H1 (cell line): ENCODE data around the gene PEAK1. TPM values are rescaled to one million over a fixed set of nuclear protein-coding genes. Genes with fewer than 3 reads are reported as not detected.

Source experiments
- CTCF ChIA-PET: fragments of 300-600 bp; sonication (Branson Sonifier 250); formaldehyde crosslinking; loops from one replicate; lab custom pipeline; 2021; ENCODE audit not compliant: partially characterized antibody; lab: Charles Lee
- POLR2A ChIA-PET: fragments of 300-600 bp; sonication (Branson Sonifier 250); formaldehyde crosslinking; loops from one replicate; lab custom pipeline; 2021; ENCODE audit warnings: inconsistent platforms; ENCODE audit not compliant: partially characterized antibody; lab: Charles Lee
- DNase-seq, 2 experiments: peaks; one replicate each; pipeline versions ENCODE4 v3.0.0 to v3.0.0-alpha.2; 2010 to 2022; ENCODE audit warnings: low spot score in 2 of 2, low read depth in 1 of 2, mixed read lengths in 1 of 2
- FAIRE-seq: peaks from 2 replicates; lab custom pipeline; 2011; peaks lifted over from hg19 to GRCh38; lab: Jason Lieb, UNC
- H2AFZ ChIP-seq: 2 replicates; pipeline ENCODE4 v1.8.1; 2012; ENCODE audit warnings: low read length, inconsistent platforms
- H2AK5ac ChIP-seq: 2 replicates; pipeline ENCODE4 v1.6.1; 2013; ENCODE audit warnings: low read depth, low read length
- H2BK120ac ChIP-seq: replicated peaks from 2 replicates; pipeline ENCODE3; 2013; ENCODE audit warnings: low read depth, low read length, inconsistent platforms
- H2BK12ac ChIP-seq: 2 replicates; pipeline ENCODE4 v1.6.1; 2013; ENCODE audit warnings: low read depth, low read length
- H2BK15ac ChIP-seq: 2 replicates; pipeline ENCODE4 v1.6.1; 2013; ENCODE audit warnings: low read length
- H2BK20ac ChIP-seq: 2 replicates; pipeline ENCODE4 v1.6.1; 2013; ENCODE audit warnings: low read length
- H2BK5ac ChIP-seq: 2 replicates; pipeline ENCODE4 v1.6.1; 2013; ENCODE audit warnings: low read depth, low read length
- H3K14ac ChIP-seq: 2 replicates; pipeline ENCODE4 v1.6.1; 2013; ENCODE audit warnings: inconsistent platforms; ENCODE audit not compliant: insufficient read length
- H3K18ac ChIP-seq: 2 replicates; pipeline ENCODE4 v1.6.1; 2013; ENCODE audit warnings: low read length; ENCODE audit errors: extremely low read depth
- H3K23ac ChIP-seq: 2 replicates; pipeline ENCODE4 v1.6.1; 2013; ENCODE audit warnings: inconsistent platforms; ENCODE audit not compliant: insufficient read length
- H3K23me2 ChIP-seq: 2 replicates; pipeline ENCODE4 v1.6.1; 2013; ENCODE audit warnings: low read depth, low read length
- H3K27ac ChIP-seq: 2 replicates; pipeline ENCODE4 v1.6.1; 2011; ENCODE audit warnings: low read depth, low read length, inconsistent platforms
- H3K27me3 ChIP-seq, 4 experiments: replicated peaks in 1 of 4; 1 replicate in 1 of 4; 2 replicates in 3 of 4; pipeline versions ENCODE4 v1.6.1 to v1.8.1; 2011 to 2013; ENCODE audit warnings: low read length in 3 of 4, mild to moderate bottlenecking in 3 of 4, inconsistent platforms in 2 of 4, mixed read lengths in 2 of 4, moderate library complexity in 1 of 4; ENCODE audit not compliant: control insufficient read depth in 3 of 4, insufficient read depth in 3 of 4; ENCODE audit errors: extremely low read depth in 1 of 4
- H3K36me3 ChIP-seq, 4 experiments: 2 replicates each; pipeline versions ENCODE4 v1.6.1 to v1.8.1; 2011 to 2013; ENCODE audit warnings: mild to moderate bottlenecking in 4 of 4, low read length in 3 of 4, moderate library complexity in 2 of 4, control low read depth in 1 of 4, inconsistent platforms in 1 of 4; ENCODE audit not compliant: insufficient read depth in 4 of 4, control insufficient read depth in 2 of 4
- H3K4ac ChIP-seq: replicated peaks from 2 replicates; pipeline ENCODE3; 2013; ENCODE audit warnings: low read length, low read depth, mixed read lengths, inconsistent platforms; ENCODE audit not compliant: insufficient read length
- H3K4me1 ChIP-seq, 4 experiments: replicated peaks in 1 of 4; 1 replicate in 1 of 4; 2 replicates in 3 of 4; pipeline versions ENCODE4 v1.6.1 to v1.8.1; 2011 to 2013; ENCODE audit warnings: low read length in 3 of 4, inconsistent platforms in 2 of 4, mixed read lengths in 1 of 4; ENCODE audit not compliant: insufficient read depth in 4 of 4, control insufficient read depth in 3 of 4
- H3K4me2 ChIP-seq, 2 experiments: 2 replicates each; pipeline versions ENCODE4 v1.6.1 to v1.8.1; 2011 to 2013; ENCODE audit warnings: low read depth in 2 of 2, low read length in 2 of 2, control low read depth in 1 of 2, inconsistent platforms in 1 of 2, mild to moderate bottlenecking in 1 of 2; ENCODE audit not compliant: insufficient read depth in 1 of 2
- H3K4me3 ChIP-seq, 4 experiments: fragments of 200-600, 300-600 bp in 1 of 4; sonication (generic), shearing (Covaris generic), sonication (Bioruptor Twin) in 1 of 4; 2 replicates each; pipeline versions ENCODE4 v1.5.1 to v1.8.1; 2011 to 2016; ENCODE audit warnings: low read length in 4 of 4, low read depth in 3 of 4, control low read depth in 2 of 4, inconsistent platforms in 2 of 4, mild to moderate bottlenecking in 2 of 4, mixed read lengths in 1 of 4, moderate library complexity in 1 of 4; ENCODE audit not compliant: insufficient read depth in 2 of 4; ENCODE audit errors: extremely low read depth in 1 of 4
- H3K56ac ChIP-seq: replicated peaks from 2 replicates; pipeline ENCODE3; 2013; ENCODE audit warnings: low read depth, mild to moderate bottlenecking, mixed read lengths, low read length, inconsistent platforms; ENCODE audit not compliant: insufficient read length
- H3K79me1 ChIP-seq: 2 replicates; pipeline ENCODE4 v1.6.1; 2013; ENCODE audit warnings: low read depth, low read length, control low read depth
- H3K79me2 ChIP-seq, 2 experiments: 2 replicates each; pipeline versions ENCODE4 v1.6.1 to v1.8.1; 2012 to 2013; ENCODE audit warnings: low read length in 2 of 2, mild to moderate bottlenecking in 2 of 2, inconsistent platforms in 1 of 2; ENCODE audit not compliant: insufficient read depth in 2 of 2, control insufficient read depth in 1 of 2
- H3K9ac ChIP-seq, 4 experiments: replicated peaks in 1 of 4; 1 replicate in 1 of 4; 2 replicates in 3 of 4; pipeline versions ENCODE4 v1.6.1 to v1.8.1; 2011 to 2013; ENCODE audit warnings: low read depth in 3 of 4, low read length in 3 of 4, control low read depth in 2 of 4, mild to moderate bottlenecking in 2 of 4, moderate library complexity in 2 of 4, inconsistent platforms in 1 of 4; ENCODE audit errors: extremely low read depth in 1 of 4
- H3K9me3 ChIP-seq, 2 experiments: 2 replicates each; pipeline versions ENCODE4 v1.6.1 to v1.8.1; 2012 to 2013; ENCODE audit warnings: mild to moderate bottlenecking in 2 of 2, moderate library complexity in 2 of 2, control low read depth in 1 of 2, inconsistent platforms in 1 of 2, low read depth in 1 of 2, low read length in 1 of 2, mixed read lengths in 1 of 2; ENCODE audit not compliant: insufficient read depth in 2 of 2
- H4K20me1 ChIP-seq, 2 experiments: replicated peaks in 1 of 2; 2 replicates each; pipeline versions ENCODE3 to v1.8.1; 2011 to 2013; ENCODE audit warnings: inconsistent platforms in 2 of 2, low read length in 2 of 2, mild to moderate bottlenecking in 1 of 2; ENCODE audit not compliant: insufficient read depth in 2 of 2, control insufficient read depth in 1 of 2
- H4K5ac ChIP-seq: 2 replicates; pipeline ENCODE4 v1.6.1; 2013; ENCODE audit warnings: low read length, low read depth, mixed read lengths, inconsistent platforms; ENCODE audit not compliant: insufficient read length
- H4K8ac ChIP-seq: 2 replicates; pipeline ENCODE4 v1.8.0; 2013; ENCODE audit warnings: mild to moderate bottlenecking, moderate library complexity, low read length, inconsistent platforms; ENCODE audit not compliant: insufficient read depth; ENCODE audit errors: extremely low read depth
- H4K91ac ChIP-seq: replicated peaks from 2 replicates; pipeline ENCODE3; 2013; ENCODE audit warnings: low read length, mixed read lengths, inconsistent platforms; ENCODE audit not compliant: insufficient read length
- ASH2L ChIP-seq: fragments of 200-600, 300-600 bp; sonication (generic); IDR thresholded peaks from one replicate; pipeline ENCODE4 v1.7.1; 2017; ENCODE audit warnings: low read length
- BACH1 ChIP-seq: IDR thresholded peaks from 2 replicates; pipeline ENCODE4 v1.6.1; 2012; ENCODE audit warnings: low read length, improper control_type of control experiment
- BRCA1 ChIP-seq: IDR thresholded peaks from 2 replicates; pipeline ENCODE4 v1.6.1; 2012; ENCODE audit warnings: low read depth, low read length, improper control_type of control experiment
- CEBPB ChIP-seq: IDR thresholded peaks from 2 replicates; pipeline ENCODE4 v1.6.1; 2012; ENCODE audit warnings: low read depth, low read length
- CHD1 ChIP-seq: IDR thresholded peaks from 2 replicates; pipeline ENCODE4 v1.6.1; 2012; ENCODE audit warnings: low read depth, low read length, improper control_type of control experiment
- GABPA ChIP-seq: IDR thresholded peaks from 2 replicates; pipeline ENCODE4 v1.6.1; 2011; ENCODE audit warnings: mild to moderate bottlenecking, low read length, moderate library complexity, borderline replicate concordance; ENCODE audit not compliant: insufficient read depth
- HDAC6 ChIP-seq: IDR thresholded peaks from one replicate; pipeline ENCODE4 v1.7.1; 2012; ENCODE audit warnings: low read depth, mild to moderate bottlenecking, inconsistent platforms, low read length, moderate library complexity
- MAFK ChIP-seq: IDR thresholded peaks from 2 replicates; pipeline ENCODE4 v1.6.1; 2012; ENCODE audit warnings: low read depth, mild to moderate bottlenecking, improper control_type of control experiment, low read length
- RAD21 ChIP-seq, 2 experiments: IDR thresholded peaks in 1 of 2; conservative IDR thresholded peaks in 1 of 2; 2 replicates each; pipeline ENCODE4 v1.6.1; 2011; ENCODE audit warnings: low read depth in 2 of 2, low read length in 2 of 2, improper control_type of control experiment in 1 of 2, inconsistent platforms in 1 of 2, mild to moderate bottlenecking in 1 of 2, moderate library complexity in 1 of 2
- RBBP5 ChIP-seq: IDR thresholded peaks from 2 replicates; pipeline ENCODE4 v1.7.1; 2012; ENCODE audit warnings: low read depth, mild to moderate bottlenecking, inconsistent platforms, low read length, moderate library complexity, borderline replicate concordance
- SAP30 ChIP-seq: fragments of 300-600 bp; sonication (generic); IDR thresholded peaks from 2 replicates; pipeline ENCODE4 v1.7.1; 2012; ENCODE audit warnings: low read length, moderate library complexity, mild to moderate bottlenecking, inconsistent platforms; ENCODE audit not compliant: insufficient read depth, insufficient replicate concordance
- SIRT6 ChIP-seq: IDR thresholded peaks from one replicate; pipeline ENCODE4 v1.7.1; 2012; ENCODE audit warnings: low read length, inconsistent platforms
- SP1 ChIP-seq: IDR thresholded peaks from 2 replicates; pipeline ENCODE4 v1.6.1; 2011; ENCODE audit warnings: low read depth, low read length
- SRF ChIP-seq: IDR thresholded peaks from 2 replicates; pipeline ENCODE4 v1.6.1; 2011; ENCODE audit warnings: mild to moderate bottlenecking, low read depth, low read length, moderate library complexity
- WGBS, 2 experiments: shearing (Covaris generic) in 1 of 2; methylation state at CpG; one replicate each; pipeline versions ENCODE4 v1.1.6 to v1.1.7; 2013 to 2015; ENCODE audit warnings: low lambda C conversion rate in 2 of 2, mixed read lengths in 2 of 2, inconsistent platforms in 1 of 2, low coverage in 1 of 2, missing lambda C conversion rate in 1 of 2; ENCODE audit not compliant: insufficient replicate concordance in 2 of 2, insufficient coverage in 1 of 2, insufficient read length in 1 of 2; ENCODE audit errors: extremely low coverage in 1 of 2, missing lambda C conversion rate in 1 of 2; 5-methylcytosine and 5-hydroxymethylcytosine counted together
- polyA plus RNA-seq, 7 experiments: library from polyadenylated mRNA; depleted of rRNA in 3 of 7; stranded (reverse) in 5 of 7; unstranded in 2 of 7; fragments of >200 nt in 5 of 7; fragments of 200-250 nt in 2 of 7; gene quantifications; 1 replicate in 5 of 7; 2 replicates in 1 of 7; 4 replicates in 1 of 7; pipeline versions ENCODE4 v1.2.1 to v1.2.3, GENCODE V29; 2011 to 2013; ENCODE audit warnings: missing spikeins in 2 of 7, mixed read lengths in 2 of 7
- total RNA-seq: library from RNA; stranded (reverse); fragmentation: NEBNext Ultra II Directional; extraction: Animal tissue kit (Norgen Biotek cat#: 25700); gene quantifications from 2 replicates; pipeline ENCODE4 v1.2.1, GENCODE V29; 2021

Gene PEAK1
- total and polyA plus RNA-seq, 2 of the 8 experiments (the other 6 are each of a cell fraction or from before 2014, with no cell fraction given): 8.8 to 44.8 TPM

DNA sequence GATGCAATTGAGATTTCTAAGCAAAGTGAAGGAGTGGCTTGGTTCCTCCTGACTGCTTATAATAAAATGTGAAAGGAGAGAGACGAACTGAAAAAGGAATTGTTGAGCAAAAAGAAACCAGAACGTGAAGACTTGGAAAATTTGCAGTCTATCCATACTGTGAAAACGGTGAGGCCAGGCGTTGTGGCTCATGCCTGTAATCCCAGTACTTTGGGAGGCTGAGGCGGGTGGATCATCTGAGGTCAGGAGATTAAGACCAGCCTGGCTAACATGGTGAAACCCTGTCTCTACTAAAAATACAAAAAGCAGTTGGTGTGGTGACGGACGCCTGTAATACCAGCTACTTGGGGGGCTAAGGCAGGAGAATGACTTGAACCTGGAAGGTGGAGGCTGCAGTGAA, 292.3 kb downstream of the PEAK1 start:
- Histone ChIP-seq H3K27me3 (no peaks in the 10 kb centered on the region), H4K91ac (no peak overlapping the region), H2BK5ac (no peak overlapping the region), H3K23me2 (no peaks in the 10 kb centered on the region), H3K18ac (no peak overlapping the region), H3K79me2 (no peaks in the 10 kb centered on the region), H3K4me3 (no peak overlapping the region), H3K4me2 (no peak overlapping the region), H3K23ac (no peak overlapping the region), H3K4me1 (peaks cover 0 to 12% (median 0%) of the 10 kb centered on the region in 4 experiments; a peak in 1 of 7 replicates), H3K79me1 (no peaks in the 10 kb centered on the region), H2AK5ac (no peak overlapping the region), H2BK12ac (no peak overlapping the region), H2BK20ac (no peak overlapping the region), H3K14ac (no peak overlapping the region), H4K20me1 (no peaks in the 10 kb centered on the region), H4K8ac (no peak overlapping the region), H3K9me3 (no peaks in the 10 kb centered on the region), H3K56ac (no peak overlapping the region), H3K9ac (no peak overlapping the region), H2AFZ (no peak overlapping the region), H2BK15ac (no peak overlapping the region), H3K4ac (no peak overlapping the region), H3K27ac (no peak overlapping the region), H4K5ac (no peak overlapping the region), H3K36me3 (no peaks in the 10 kb centered on the region), H2BK120ac (no peak overlapping the region)
- no peak for FAIRE-seq
- ChIA-PET POLR2A (interaction anchor here (0.7 kb wide), 1 partner anchor 191 kb away, joined by 3 read pairs; no protein-coding TSS in a partner anchor), CTCF (interaction anchor here (0.6 to 1.5 kb wide), 4 partner anchors 9 to 495 kb away, joined by 3 read pairs; no protein-coding TSS in a partner anchor)
- DNase-seq: no peak
- WGBS, 2 experiments: 93% methylated on average over 7 of the region's 7 CpGs; no CpG with 5 or more reads in 1 of the 2 experiments
- no peak for TF ChIP-seq BACH1
- TF ChIP-seq BRCA1: no peak
- no peak for TF ChIP-seq GABPA
- no peak for TF ChIP-seq RAD21 (IDR thresholded peaks at IDR 0.05 in 1 of 2, conservative IDR thresholded peaks at IDR 0.05 in 1 of 2; ENCODE audit: low read depth in 2 of 2, low read length in 2 of 2)
- TF ChIP-seq MAFK: no peak
- TF ChIP-seq SRF: no peak
- no peak for TF ChIP-seq HDAC6
- no peak for TF ChIP-seq CEBPB
- no peak for TF ChIP-seq ASH2L
- no peak for TF ChIP-seq SIRT6
- no peak for TF ChIP-seq RBBP5
- TF ChIP-seq SAP30: no peak
- TF ChIP-seq SP1: no peak
- no peak for TF ChIP-seq CHD1
